GM12875 (cell line): ENCODE data around the gene DKK3.
"Not testable (repeated sequence)": the region's sequence is repeated elsewhere in the genome, so short reads cannot be mapped to it uniquely, and the experiment has no call there.

Experiments
- H3K4me3 ChIP-seq: one replicate; pipeline ENCODE4 v1.5.1; 2011; ENCODE audit warnings: low read depth, low read length, control low read depth
- TF ChIP-seq, protein P1 (sequence below): IDR thresholded peaks from 2 replicates; pipeline ENCODE4 v1.5.1; 2011; ENCODE audit warnings: low read depth, mild to moderate bottlenecking, control low read depth, inconsistent platforms, low read length, moderate library complexity, borderline replicate concordance; ENCODE audit not compliant: insufficient read depth

Gene DKK3

GRCh38 chr11:12043959-12044791, 35.7 kb upstream of the DKK3 start:
- H3K4me3 ChIP-seq = no peak overlapping the region

GRCh38 chr11:12043221-12043620, 34.8 kb upstream of the DKK3 start:
- no peak overlapping the region for H3K4me3 ChIP-seq
- TF ChIP-seq, protein P1, sequence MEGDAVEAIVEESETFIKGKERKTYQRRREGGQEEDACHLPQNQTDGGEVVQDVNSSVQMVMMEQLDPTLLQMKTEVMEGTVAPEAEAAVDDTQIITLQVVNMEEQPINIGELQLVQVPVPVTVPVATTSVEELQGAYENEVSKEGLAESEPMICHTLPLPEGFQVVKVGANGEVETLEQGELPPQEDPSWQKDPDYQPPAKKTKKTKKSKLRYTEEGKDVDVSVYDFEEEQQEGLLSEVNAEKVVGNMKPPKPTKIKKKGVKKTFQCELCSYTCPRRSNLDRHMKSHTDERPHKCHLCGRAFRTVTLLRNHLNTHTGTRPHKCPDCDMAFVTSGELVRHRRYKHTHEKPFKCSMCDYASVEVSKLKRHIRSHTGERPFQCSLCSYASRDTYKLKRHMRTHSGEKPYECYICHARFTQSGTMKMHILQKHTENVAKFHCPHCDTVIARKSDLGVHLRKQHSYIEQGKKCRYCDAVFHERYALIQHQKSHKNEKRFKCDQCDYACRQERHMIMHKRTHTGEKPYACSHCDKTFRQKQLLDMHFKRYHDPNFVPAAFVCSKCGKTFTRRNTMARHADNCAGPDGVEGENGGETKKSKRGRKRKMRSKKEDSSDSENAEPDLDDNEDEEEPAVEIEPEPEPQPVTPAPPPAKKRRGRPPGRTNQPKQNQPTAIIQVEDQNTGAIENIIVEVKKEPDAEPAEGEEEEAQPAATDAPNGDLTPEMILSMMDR = no peak

More at GRCh38 chr11:12043959-12044791, 35.7 kb upstream of the DKK3 start:
- TF ChIP-seq, protein P1 = peak; percentile 76; the same call in 1 of the 2 replicates

- TF ChIP-seq, protein P1 = no peak
- H3K4me3 ChIP-seq = no peak overlapping the region
Measured at GRCh38 chr11:12042215-12042676, 33.8 kb upstream of the DKK3 start.

- H3K4me3 ChIP-seq = not testable (repeated sequence)
Measured at GRCh38 chr11:12040719-12041118, 32.3 kb upstream of the DKK3 start.

DNA sequence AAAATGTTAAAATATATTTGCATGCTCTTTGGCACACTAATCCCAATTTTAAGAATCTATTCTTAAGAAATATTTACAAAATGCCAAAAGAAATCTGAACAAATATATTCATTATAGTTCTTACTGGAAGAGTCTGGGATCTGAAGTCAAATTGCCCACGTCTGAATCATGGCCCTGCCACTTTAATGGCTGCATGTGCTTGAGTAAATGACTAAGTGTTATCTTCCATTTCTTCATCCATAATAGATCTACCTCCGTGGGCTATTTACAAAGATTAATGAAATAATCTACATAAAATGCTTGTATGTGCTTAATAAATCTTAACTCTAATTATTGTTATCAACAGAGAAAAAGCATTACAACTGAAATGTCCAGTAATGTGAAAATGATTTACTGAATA, 24.5 kb upstream of the DKK3 start:
- TF ChIP-seq, protein P1 = no peak
- no peak overlapping the region for H3K4me3 ChIP-seq

DNA sequence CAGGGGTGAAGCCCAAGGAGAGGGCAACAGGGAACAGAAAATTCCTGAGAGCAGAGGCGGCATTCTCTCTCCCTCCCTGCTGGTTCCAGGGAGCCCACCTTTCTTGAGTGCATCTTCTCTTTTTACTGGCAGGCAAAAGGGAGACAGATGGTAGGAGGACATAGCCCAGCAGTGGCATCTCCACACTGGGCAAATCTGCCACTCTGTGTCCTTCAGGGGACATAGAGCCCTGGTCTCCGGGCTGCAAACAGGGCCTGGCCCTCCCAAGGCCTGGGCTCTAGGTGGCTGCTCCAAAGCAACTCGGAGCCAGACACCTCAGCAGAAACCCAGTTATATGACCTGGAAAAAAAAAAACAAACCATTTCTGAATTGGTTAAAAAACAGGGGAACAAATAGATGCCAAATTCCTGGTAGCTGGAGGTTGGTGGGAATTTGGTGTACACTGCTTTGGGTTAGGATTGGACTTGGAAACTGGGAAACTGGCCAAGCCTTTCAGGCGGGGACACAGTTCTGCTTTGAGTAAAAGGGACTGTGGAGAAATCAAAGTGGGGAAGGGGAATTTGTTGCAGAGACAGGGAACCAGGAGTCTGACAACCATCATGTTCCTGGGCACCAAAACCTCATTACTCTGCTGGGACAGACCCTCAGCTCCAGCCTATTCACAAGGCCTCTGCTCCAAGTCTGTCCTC, 23.6 kb upstream of the DKK3 start:
- TF ChIP-seq, protein P1 = no peak
- no peak overlapping the region for H3K4me3 ChIP-seq

DNA sequence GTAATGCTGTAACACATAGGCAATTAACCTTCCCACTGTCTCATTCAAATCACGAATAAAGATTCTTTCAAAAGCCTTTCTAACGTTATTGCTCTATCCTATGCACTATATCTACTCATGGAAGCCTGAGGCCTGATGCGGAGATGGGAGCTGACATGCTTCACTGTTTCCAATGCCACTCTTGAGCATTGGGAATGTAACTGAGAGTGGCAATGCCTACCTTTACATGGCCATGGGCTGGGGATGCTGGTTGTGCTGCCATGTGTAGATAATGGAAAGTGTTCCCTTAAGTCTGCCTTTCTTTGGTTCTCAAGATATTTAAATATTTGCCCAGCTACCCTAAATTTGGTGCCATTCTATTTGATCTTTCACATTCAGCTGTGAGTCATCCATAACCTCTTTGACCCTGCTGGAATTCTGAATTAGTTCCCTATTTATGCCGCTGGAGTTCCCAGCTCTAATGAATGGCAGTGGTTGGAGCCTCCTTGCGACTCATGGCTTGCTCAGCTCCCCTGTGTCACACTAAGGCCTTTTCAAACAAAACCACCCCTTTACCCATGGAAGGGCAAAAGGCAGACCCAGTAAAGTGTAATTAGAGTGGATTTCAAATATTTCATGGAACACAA, 21.4 kb upstream of the DKK3 start:
- TF ChIP-seq, protein P1 = no peak
- no peak overlapping the region for H3K4me3 ChIP-seq
